T follicular helper cell (primary cell): ENCODE measurements around the gene TAOK1.

Experiments
- DNase-seq: peaks from one replicate; pipeline ENCODE4 v3.0.0-alpha.2; 2020; ENCODE audit warnings: low read depth

The TAOK1 gene

DNA sequence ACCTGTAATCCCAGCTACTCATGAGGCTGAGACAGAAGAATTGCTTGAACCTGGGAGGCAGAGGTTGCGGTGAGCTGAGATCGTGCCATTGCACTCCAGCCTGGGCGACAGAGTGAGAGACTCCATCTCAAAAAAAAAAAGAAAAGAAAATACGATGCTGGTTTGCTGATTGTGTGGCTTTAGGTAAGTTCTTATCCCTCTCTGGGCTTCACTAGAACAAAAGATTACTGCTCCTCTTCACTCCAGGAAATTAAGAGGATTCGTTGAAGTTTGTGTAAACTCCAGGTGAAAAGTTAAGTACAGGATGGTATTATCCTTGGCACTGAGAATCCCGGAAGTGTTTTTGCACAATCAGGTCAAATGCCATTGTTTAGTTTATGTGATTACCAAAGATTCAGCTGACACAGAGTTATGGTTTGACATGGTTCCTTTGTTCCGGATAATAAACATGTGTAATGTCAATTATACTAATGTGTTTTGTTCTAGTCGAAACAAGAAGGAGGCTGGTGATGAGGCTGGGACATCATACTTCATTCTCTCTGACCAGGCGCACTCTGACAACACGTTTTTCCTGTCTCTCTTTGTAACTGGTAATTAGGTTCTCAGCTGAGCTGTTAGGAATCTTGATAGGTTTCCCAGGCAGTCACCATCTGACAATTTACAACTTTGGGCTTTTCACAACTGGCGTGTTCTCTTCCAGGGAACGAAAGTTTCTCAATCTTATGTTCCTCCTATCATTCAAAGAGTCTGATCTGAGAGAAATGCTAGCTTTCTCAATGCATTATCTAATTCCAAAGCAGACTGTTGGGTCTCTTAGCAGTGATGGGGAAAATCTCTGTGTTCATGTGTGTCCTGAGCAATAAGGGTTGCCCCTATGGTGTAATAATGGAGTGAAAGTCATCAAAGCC lies 10.8 kb upstream of the TAOK1 start:
- DNase-seq: no peak

- no peak for DNase-seq
Measured at GRCh38 chr17:29383686-29384085, 6.5 kb upstream of the TAOK1 start.

GRCh38 chr17:29384901-29385300 lies 5.3 kb upstream of the TAOK1 start:
- no peak for DNase-seq

- no peak for DNase-seq
Measured at GRCh38 chr17:29386760-29387159, 3.4 kb upstream of the TAOK1 start.

- no peak for DNase-seq
Measured at GRCh38 chr17:29388937-29389336, 1.2 kb upstream of the TAOK1 start.

GRCh38 chr17:29390851-29391631 lies 878 bp downstream of the TAOK1 start:
- no peak for DNase-seq

DNA sequence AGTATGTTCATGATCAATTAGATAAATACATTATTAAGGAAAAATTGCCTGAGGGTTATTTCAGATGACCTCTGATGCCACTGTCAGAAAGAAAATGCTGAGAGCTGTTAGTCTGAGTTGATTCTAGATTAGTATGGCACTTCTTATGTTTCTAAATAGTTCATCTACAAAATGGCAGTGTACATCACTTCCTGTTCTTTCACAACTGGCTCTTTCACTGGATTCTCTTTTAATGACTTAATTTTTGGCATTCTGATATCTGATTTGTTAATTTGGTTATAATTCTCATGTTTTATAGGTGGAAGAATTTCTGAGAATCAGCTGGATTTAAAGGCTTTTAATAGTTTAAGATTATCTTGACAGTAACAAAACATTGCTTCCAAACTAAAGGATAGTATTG lies 3.3 kb downstream of the TAOK1 start:
- no peak for DNase-seq

GRCh38 chr17:29394761-29395160 lies 4.6 kb downstream of the TAOK1 start:
- DNase-seq: no peak

DNA sequence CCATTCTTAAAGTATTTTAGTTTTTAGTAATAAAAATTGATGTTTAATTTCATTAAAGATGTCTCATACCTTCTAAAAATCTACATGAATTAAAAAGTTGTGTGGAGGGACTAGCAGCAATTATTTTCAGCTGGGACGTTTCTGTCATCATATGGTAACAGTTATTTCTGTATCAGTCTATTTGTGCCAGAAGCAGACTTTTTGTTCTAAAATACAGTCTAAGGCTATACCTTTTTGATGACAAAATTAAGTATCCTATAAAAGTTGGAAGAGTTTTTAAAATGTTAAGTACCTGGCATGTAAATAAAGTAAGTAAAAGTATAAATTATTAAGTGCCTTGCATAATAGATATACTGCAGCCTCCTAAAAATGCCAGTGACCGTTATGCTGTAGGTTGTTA lies 5.9 kb downstream of the TAOK1 start:
- DNase-seq: no peak

- no peak for DNase-seq
Measured at GRCh38 chr17:29399634-29400033, 9.5 kb downstream of the TAOK1 start.

DNA sequence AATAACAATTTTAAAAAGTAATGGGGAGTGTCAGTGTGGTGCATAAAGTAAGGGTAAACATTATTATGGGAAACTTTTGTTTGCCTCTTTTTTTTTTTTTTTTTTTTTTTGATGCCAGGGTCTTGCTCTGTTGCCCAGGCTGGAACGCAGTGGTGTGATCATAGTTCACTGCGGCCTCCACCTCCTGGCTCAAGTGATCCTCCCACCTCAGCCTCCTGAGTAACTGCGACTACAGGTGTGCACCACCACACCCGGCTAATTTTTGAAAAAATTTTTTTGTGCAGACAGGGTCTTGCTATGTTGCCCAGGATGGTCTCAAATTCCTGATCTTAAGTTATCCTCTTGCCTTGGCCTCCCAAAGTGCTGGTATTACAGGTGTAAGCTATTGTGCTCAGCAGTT lies 10.7 kb downstream of the TAOK1 start:
- DNase-seq: no peak

GRCh38 chr17:29401258-29401657 lies 11.1 kb downstream of the TAOK1 start:
- no peak for DNase-seq

GRCh38 chr17:29407856-29408255 lies 17.7 kb downstream of the TAOK1 start:
- no peak for DNase-seq

- no peak for DNase-seq
Measured at GRCh38 chr17:29409963-29410362, 19.8 kb downstream of the TAOK1 start.

GRCh38 chr17:29412780-29413565 lies 22.8 kb downstream of the TAOK1 start:
- no peak for DNase-seq

GRCh38 chr17:29420128-29420527 lies 30.0 kb downstream of the TAOK1 start:
- no peak for DNase-seq

DNA sequence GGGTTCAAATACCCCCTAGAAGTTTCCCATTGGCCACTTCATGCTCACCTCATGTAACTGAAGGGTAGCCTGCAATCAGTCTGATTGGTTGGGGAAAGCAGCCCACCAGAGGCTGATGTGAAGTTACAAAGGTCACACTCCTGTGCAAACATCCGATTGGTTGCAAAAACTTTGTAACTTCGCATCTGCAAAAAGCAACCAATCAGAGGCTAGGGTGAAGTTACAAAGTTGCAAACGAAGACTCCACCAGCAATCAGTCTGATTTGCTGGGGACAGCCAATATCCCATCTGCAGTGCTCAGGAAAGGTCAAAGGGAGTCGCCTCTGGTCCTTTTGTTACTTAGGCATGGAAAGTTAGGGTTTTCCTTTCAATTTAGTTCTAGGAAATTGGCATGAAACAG lies 40.1 kb downstream of the TAOK1 start:
- no peak for DNase-seq

DNA sequence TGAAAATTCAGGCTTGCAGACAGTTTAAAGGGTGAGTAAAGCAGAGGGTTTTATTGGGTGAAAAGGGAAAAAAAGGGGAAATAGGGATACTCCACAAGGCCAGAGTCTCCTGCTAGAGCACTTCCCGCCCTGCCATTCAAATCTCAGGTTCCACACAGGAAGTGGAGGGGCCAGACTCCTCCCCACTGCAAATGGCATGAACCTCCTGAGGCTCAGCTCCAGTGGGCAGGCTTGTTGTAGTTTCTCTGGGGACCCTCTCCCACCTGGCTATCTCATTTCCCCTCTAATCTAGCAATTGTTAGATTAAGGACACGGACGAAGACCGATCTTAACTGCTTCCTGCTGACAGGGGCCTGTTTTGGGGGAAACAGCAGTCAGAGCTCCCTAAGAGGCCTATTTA lies 43.4 kb downstream of the TAOK1 start:
- no peak for DNase-seq

DNA sequence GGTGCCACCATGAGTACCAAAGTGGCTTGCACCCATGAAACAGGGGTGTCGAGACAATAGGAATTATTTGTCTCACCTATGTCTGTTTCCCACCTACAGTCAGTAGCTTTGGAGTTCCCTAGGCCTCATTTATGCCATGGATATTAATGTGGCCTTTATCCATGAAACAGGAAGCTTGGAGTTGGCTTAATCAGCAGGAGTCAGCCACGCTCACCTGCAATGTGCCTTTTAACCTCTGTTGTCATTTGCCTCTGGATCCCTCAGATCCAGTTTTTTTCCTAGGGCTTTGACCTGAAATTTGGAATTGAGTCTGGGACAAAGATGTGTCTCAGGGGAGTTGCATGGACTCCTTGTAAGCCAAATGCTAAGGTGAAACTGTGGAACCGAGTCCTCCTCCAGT lies 44.4 kb downstream of the TAOK1 start:
- no peak for DNase-seq

DNA sequence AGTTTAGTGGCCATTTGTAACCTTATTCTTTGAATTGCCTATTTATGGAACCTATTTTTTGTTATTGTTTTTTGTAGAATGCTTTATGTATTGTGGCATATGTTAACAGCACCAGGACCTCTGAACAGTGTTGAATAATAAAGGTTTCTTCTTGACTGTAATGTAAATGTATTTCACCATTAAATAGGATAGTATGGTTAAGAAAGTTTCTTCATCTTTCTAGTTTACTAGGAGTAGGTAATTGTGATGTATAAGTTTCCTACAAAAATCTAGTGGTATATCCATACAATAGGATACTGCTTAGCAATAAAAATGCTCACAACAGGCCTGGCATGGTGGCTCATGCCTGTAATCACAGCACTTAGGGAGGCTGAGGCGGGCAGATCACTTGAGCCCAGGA lies 52.3 kb downstream of the TAOK1 start:
- no peak for DNase-seq

DNA sequence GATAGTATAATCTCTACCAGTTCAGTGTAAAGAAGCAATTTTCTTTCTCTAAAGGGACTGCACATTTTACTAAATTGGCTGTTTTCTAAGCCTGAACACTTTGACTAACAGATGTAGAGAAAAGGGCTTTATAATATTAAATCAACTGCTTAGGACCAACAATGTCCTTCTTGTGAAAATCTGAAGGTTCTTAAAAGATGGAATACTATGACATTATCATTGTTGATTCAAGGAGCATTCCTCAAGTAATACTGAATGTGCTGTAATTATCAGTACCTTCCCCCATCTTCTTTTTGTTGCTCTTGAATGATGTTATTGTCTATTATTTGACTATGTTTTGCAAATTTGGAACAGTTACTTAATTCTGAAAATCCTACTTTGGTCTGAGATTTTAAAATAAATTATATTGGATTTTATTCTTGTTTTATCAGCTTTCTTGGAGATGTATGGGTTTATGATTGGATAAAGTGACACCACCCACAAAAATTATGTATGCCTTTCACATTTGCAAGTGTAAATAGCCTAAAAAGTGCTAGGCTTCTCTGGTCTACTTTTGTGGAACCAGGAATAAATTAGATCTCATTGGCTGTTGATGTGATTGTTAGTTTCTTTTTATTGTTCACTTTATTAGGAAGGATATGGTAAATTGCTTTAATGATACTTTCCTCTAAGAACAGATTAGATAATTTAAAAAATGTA lies 53.0 kb downstream of the TAOK1 start:
- DNase-seq: no peak

DNA sequence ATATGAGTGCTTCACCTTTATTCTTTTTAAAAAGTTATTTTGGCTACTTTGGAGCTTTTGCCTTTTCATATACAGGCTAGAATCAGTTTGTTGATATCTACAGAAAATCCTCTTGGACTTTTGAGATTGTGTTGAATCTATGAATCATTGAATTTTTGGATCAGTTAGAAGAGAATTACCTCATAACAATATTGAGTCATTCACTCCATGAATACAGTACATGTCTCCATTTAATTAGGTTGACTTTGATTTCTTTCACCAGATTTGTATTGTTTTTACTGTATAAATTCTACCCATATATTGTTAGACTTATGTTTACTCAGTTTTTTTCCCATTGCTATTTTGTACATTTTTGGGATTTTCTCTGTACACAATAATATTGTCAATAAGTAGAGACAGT lies 54.4 kb downstream of the TAOK1 start:
- no peak for DNase-seq
